Right lobe of liver (tissue), 6 donors: ENCODE measurements around the gene NEIL3. TPM values are rescaled to one million over a fixed set of nuclear protein-coding genes. Genes with fewer than 3 reads are reported as not detected.
A peak's percentile ranks its signal among the peaks of the same experiment; 100 is the strongest.

Source experiments
- ATAC-seq, 4 donors: fragments of 200-7000 bp; cut with Tn5 transposase; one replicate each; pipeline ENCODE4 v1.9.1; 2020; ENCODE audit warnings: mild to moderate bottlenecking in 4 of 4, moderate library complexity in 4 of 4
- DNase-seq, 3 donors: peaks; one replicate each; pipeline ENCODE4 v3.0.0-alpha.2; 2020
- H3K27ac ChIP-seq, 3 donors: fragments of 200-600 bp; one replicate each; pipeline ENCODE4 v1.8.0; 2022
- H3K27me3 ChIP-seq, 2 donors: fragments of 200-600 bp; one replicate each; pipeline ENCODE4 v1.8.0; 2022
- H3K36me3 ChIP-seq, 4 donors: fragments of 200-600 bp; sonication (generic) in 1 of 4; one replicate each; pipeline versions ENCODE4 v1.5.1 to v1.8.0; 2017 to 2022; ENCODE audit warnings: control low read depth in 1 of 4
- H3K4me1 ChIP-seq, 4 donors: fragments of 200-600 bp; sonication (generic) in 1 of 4; one replicate each; pipeline versions ENCODE4 v1.5.1 to v1.8.0; 2017 to 2022; ENCODE audit warnings: control low read depth in 1 of 4
- H3K4me3 ChIP-seq, 3 donors: fragments of 200-600 bp; one replicate each; pipeline ENCODE4 v1.8.0; 2022
- H3K9me3 ChIP-seq, 4 donors: fragments of 200-600 bp; sonication (generic) in 1 of 4; one replicate each; pipeline versions ENCODE4 v1.5.1 to v1.8.0; 2017 to 2022; ENCODE audit warnings: control low read depth in 1 of 4
- POLR2A ChIP-seq: fragments of 450-650 bp; IDR thresholded peaks from one replicate; pipeline ENCODE4 v1.6.1; 2017; ENCODE audit warnings: antibody characterized with exemption, mild to moderate bottlenecking
- WGBS: methylation state at CpG from one replicate; pipeline ENCODE4 v1.1.6; 2018; ENCODE audit warnings: low coverage, low lambda C conversion rate; ENCODE audit not compliant: insufficient coverage; ENCODE audit errors: missing lambda C conversion rate; 5-methylcytosine and 5-hydroxymethylcytosine counted together
- intact Hi-C, 2 donors: fragments of 100-400 bp; cut with DNase I; formaldehyde crosslinking; loops; one replicate each; pipeline versions ENCODE4 v1.11.2 to v1.14.1; 2022
- total RNA-seq, 6 experiments: library from RNA; depleted of rRNA in 2 of 6; stranded (reverse); fragments of >200 nt in 2 of 6; fragmentation: NEBNext Ultra II Directional in 3 of 6; extraction: Animal tissue kit (Norgen Biotek cat#: 25700) in 3 of 6; gene quantifications; one replicate each; pipeline versions ENCODE4 v1.1.0 to v1.2.4, GENCODE V29; 2016 to 2023
- TF ChIP-seq, protein P1 (sequence below), 4 donors: fragments of 200-600 bp in 3 of 4; fragments of 450-650 bp in 1 of 4; IDR thresholded peaks; one replicate each; pipeline versions ENCODE4 v1.5.1 to v1.8.0; 2016 to 2022; ENCODE audit warnings: antibody characterized with exemption in 4 of 4, mild to moderate bottlenecking in 2 of 4
- donor health status: DM: no; HTN: yes; CAD: no.
- donor health status: DM: no; HTN: no; CAD: no.
- donor health status: DM: no; HTN: no; CAD: no.
- donor health status: DM: no; HTN: yes; CAD: no.
- donor health status: DM: no; HTN: yes; CAD: no.

The NEIL3 gene
- total RNA-seq, 6 experiments from 2014 or later, result 0.13 to 2.3 (median 0.63) TPM; not detected in 2

DNA sequence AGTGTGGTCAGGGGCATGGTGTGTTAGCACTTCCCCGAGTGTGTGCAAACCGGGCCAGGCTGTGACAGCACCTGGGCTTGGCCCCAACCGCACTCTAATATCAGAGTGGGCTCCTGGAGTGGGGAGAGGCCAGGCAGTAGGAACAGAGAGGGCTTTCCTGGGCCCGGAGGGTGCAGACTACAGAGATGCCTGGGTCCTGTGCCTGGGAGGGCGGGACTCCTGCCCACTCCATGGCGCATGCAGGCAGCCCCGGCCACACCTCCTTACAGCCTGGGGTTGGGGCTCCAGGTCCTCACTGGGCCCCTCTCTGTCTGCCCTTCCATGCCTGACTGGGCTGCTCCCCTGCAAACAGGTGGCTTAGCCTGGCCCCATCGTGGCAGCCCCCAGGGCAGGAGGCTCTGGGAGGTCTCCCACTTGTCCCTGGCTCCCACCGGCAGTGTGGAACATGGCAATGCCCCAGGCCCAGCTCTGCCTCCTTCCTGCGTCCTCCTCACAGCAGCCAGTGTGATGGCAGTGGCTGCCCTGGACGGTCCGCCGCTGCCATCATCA, 72.2 kb downstream of the NEIL3 start:
- Histone ChIP-seq H3K9me3 (no peaks in the 10 kb centered on the region), H3K36me3 (no peaks in the 10 kb centered on the region), H3K27ac (no peak overlapping the region), H3K4me3 (no peak overlapping the region), H3K4me1 (no peaks in the 10 kb centered on the region), H3K27me3 (no peaks in the 10 kb centered on the region)
- ATAC-seq, result peak in 1 of 4 donors; percentile 35
- intact Hi-C loops, result no loop called here
- DNase-seq, result no peak
- 95% methylated on average over 4 of the region's 13 CpGs for WGBS
- TF ChIP-seq, protein P1, sequence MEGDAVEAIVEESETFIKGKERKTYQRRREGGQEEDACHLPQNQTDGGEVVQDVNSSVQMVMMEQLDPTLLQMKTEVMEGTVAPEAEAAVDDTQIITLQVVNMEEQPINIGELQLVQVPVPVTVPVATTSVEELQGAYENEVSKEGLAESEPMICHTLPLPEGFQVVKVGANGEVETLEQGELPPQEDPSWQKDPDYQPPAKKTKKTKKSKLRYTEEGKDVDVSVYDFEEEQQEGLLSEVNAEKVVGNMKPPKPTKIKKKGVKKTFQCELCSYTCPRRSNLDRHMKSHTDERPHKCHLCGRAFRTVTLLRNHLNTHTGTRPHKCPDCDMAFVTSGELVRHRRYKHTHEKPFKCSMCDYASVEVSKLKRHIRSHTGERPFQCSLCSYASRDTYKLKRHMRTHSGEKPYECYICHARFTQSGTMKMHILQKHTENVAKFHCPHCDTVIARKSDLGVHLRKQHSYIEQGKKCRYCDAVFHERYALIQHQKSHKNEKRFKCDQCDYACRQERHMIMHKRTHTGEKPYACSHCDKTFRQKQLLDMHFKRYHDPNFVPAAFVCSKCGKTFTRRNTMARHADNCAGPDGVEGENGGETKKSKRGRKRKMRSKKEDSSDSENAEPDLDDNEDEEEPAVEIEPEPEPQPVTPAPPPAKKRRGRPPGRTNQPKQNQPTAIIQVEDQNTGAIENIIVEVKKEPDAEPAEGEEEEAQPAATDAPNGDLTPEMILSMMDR (IDR thresholded peaks at IDR 0.05), result no peak
- TF ChIP-seq POLR2A, result no peak

DNA sequence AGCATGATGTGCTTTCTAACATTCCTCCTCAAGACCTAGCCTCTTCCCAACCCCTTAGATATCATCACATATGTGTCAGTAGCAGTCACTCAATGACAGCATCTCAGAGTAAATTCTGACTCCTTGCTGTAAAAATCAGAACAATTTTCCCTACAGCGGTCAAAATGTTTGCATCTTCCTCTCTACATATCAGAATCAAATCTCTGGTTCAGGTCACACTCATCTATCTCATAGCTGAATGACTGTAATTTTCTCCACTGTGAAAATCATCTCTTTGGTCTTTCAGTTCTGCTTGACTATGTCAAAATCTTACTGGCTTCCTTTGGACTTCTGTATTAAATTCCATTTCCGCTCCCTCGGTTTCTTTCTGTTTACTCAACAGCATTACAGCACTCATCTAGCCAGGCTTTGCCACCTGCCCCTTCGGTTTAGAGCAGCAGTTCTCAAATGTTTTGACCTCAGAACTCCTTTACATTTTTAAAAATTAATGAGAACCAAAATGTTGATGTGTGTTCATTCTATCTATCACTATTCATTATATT, 75.3 kb downstream of the NEIL3 start:
- no peak for TF ChIP-seq POLR2A
- TF ChIP-seq, protein P1 (IDR thresholded peaks at IDR 0.05), result no peak
- DNase-seq, result no peak
- Histone ChIP-seq H3K27ac (no peak overlapping the region), H3K4me1 (no peaks in the 10 kb centered on the region), H3K4me3 (no peak overlapping the region), H3K9me3 (no peaks in the 10 kb centered on the region), H3K36me3 (no peaks in the 10 kb centered on the region), H3K27me3 (no peaks in the 10 kb centered on the region)
- peak in 3 of 4 donors; percentile 57 to 87 (median 58) for ATAC-seq
- WGBS, result 38% methylated on average over 4 of the region's 4 CpGs
- intact Hi-C loops, result no loop called here

DNA sequence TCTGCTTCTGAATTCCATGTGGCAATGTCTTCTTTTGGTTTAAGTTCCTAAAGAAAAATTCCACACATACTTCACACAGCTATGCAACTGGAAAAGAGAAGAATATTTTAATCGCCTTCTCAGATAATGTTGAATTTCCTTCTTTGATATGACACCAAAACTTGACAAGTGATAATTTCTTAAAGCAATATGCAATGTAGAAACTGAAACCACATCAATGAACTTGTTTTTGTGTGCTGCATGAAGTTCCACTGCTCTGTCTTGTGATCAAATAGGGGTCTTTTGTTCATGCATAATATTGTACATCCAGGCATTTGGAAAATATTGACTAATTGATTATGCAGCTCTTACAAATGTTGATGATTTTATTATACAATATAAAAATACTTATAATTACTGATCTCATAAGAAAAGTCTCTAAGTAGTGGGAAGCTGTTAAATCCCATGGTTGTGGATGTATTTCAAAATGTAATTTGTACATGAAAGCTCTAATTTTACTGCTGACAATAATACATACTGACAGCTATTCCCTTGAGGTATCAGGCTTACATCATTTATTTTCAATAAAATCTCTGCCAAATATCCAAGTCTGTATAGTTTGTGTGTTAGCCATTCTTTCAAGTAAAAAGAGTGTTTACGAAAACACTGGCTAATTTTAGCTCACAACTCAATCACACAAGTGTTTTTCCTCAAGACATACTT, 76.1 kb downstream of the NEIL3 start:
- WGBS, result 52% methylated on average over 2 of the region's 2 CpGs
- TF ChIP-seq, protein P1 (IDR thresholded peaks at IDR 0.05), result no peak
- no peak for TF ChIP-seq POLR2A
- Histone ChIP-seq H3K9me3 (no peaks in the 10 kb centered on the region), H3K4me1 (no peaks in the 10 kb centered on the region), H3K27ac (no peak overlapping the region), H3K4me3 (no peak overlapping the region), H3K27me3 (no peaks in the 10 kb centered on the region), H3K36me3 (no peaks in the 10 kb centered on the region)
- ATAC-seq (no peak), DNase-seq (no peak)
- intact Hi-C loops, result no loop called here

DNA sequence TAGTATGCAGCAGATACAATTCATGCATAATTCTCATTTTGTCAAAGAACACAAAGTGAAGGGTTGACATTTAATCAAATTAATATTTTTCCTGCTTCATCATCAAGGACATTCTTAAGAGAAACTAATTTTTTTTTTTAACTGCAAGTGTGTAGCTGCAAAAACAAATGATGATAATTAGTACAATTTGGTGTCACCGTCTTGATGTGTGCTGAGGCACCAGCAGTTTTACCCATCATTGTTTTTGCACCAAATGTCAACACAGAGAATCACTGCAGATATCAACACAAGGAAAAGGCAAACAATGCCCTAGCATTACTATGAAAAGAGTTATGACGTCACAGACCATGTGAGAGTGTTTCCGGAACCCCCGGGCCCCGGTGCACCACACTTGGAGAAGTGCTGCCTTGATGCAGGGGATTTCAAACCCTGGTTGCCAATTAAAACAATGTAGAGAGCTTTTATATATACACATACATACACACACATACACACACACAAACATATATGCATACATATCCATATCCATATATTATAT, 76.7 kb downstream of the NEIL3 start:
- ATAC-seq (no peak), DNase-seq (no peak)
- Histone ChIP-seq H3K27ac (no peak overlapping the region), H3K27me3 (no peaks in the 10 kb centered on the region), H3K4me3 (no peak overlapping the region), H3K9me3 (no peaks in the 10 kb centered on the region), H3K36me3 (no peaks in the 10 kb centered on the region), H3K4me1 (peaks cover 0 to 4% (median 0%) of the 10 kb centered on the region in 4 donors)
- 75% methylated on average over 5 of the region's 5 CpGs for WGBS
- TF ChIP-seq POLR2A, result no peak
- TF ChIP-seq, protein P1 (IDR thresholded peaks at IDR 0.05), result no peak
- intact Hi-C loops, result no loop called here
